CD1c-positive myeloid dendritic cell (primary cell): ENCODE measurements around the gene FBXL7.
"Not testable (repeated sequence)": the region's sequence is repeated elsewhere in the genome, so short reads cannot be mapped to it uniquely, and the experiment has no call there.

Experiments used
- DNase-seq: peaks from one replicate; pipeline ENCODE4 v3.0.0-alpha.2; 2016; ENCODE audit errors: extremely low spot score

The FBXL7 gene

DNA sequence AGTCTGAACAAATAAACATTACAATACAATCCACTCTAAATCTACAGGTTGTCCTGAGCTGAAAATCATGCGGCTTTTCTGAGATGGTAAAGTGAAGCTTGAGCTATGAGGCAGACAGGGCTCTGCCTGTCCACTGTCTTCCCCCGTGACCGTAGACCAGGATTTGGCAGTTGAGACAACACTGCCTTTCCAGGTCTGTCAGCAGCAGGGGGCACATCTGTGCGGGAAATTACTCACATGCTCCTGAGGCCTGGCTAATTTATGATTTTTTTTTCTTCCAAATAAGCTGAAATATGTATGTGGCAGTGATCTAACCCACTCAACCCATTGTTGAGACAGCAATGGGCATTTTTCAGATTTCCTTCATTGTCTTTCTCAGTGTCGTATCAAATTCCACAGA, 307.9 kb downstream of the FBXL7 start:
- DNase-seq: no peak

DNA sequence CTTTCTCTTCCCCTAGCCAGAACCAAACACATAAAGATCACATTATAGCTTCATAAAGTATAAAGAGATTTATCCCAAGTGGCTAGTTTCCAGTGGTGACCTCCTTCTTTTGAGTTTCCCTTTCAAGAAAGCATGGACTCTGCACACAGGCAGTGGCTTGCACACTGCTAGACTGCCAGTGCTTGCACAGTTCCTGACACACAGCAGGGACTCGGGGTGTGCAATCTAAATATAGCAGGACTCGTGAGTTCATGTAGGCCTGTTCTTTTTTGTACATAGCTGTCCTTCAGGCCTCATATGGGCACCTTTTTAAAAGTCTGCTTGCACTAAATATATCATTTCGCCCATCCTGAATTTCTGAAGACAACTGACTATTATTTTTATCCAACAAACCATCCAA, 308.6 kb downstream of the FBXL7 start:
- DNase-seq: no peak

DNA sequence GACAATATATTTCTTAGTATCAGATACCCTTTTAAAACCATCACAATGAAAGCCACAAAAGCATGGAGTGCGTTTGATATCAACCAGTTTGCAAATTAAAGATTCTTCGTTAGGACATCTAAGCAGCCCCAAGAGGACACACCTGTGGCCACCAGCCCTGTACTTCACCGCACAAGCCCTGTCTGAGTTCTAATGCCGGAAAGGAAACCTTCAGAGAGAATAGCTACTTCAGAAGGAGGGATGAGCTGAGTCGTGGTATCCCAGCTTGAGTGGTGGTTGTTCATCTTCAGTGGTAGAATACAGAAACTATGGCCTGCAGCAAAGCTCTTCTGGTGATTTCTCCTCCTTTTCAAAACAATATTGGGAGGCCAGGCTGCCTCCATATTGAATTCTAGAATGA, 319.6 kb downstream of the FBXL7 start:
- DNase-seq: no peak

DNA sequence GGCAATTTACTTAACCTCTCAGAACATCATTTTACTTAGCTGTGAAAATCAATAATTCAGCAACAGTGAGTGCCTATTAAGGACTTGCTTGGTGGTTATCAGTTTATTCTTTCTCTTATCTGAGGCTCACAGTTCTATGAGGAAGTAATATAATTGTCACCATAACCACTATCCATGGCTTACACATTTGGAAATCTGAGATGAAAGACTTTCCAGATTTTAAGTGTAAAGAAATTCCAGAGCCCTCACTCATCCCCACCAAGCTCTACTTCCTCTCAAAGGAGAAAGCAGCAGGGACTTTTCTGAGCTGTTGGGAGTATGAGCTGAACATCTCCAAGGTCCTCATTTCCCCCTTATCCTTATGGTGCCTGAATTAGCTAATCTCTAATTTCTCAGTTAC, 321.5 kb downstream of the FBXL7 start:
- no peak for DNase-seq

DNA sequence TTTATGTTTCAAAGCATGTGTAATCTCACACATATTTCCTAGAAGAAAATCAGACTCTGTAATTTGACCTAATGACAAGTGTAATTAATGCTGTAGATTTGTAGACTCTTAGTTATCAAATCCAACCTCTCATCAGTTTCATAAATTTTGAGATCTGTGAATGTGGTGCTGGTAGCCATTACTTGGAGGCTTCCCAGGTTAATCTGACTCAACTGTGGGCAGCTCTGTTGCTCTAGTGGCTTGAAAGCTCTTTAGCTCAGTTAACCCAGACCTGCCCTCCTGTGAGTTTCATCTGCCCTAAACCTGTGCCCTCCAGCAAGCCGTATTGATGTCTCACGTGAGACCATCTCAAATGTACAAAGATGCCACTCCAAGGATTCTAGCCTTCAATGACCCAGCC, 323.4 kb downstream of the FBXL7 start:
- DNase-seq: no peak

DNA sequence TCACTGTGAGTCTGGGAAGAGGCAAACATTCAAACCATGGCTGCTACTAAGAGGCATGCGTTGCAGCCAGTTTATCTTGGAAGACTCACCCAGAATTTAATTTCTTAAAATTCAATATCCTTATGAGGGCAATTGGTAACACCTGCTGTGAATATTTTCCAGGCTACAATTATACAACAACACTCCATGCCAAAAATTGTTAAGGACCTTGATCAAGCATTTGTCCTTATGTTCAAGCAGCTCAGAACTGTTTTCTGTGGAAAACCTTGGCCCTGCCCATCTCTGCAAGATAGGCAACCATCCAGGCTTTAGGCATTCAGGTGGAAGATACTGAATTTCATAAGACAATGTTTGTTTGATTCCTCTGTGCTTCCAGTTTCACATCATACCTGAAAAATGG, 327.8 kb downstream of the FBXL7 start:
- DNase-seq: no peak

DNA sequence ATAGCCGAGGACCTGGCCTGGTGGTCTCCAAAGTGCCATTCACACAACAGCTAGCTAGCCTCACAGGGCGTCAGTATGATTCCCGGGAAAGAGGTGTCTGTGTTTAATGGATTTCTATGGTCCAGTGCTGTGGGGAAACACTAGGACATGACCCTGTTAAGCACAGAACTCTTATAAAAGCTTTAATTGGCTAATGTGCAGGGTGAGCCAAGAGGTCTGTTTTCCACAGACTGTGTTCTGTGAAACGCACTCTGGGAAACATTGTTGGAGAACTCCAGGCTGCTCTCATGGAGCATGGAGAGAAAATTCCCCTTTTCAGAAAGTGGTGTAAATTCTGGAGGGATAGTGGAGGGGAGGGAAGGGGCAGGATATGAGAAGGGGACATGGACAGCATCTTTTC, 331.4 kb downstream of the FBXL7 start:
- no peak for DNase-seq

DNA sequence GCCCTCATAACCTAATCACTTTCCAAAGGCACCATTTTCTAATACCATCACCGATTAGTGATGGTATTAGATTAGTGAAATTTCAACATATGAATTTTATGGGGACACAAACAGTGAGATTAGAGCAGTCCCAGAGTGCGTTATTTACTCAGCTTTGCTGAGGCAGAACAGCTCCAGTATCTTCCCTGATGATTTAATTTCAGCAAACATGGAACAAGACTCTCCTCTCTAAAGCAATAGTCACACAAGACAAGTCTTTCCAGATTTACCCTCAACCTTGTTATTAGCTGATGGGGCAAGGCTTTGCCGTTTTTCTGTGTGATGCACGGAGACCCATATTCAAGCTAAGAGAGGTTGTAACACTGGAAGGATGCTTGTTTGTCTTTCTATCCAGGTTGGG, 333.4 kb downstream of the FBXL7 start:
- no peak for DNase-seq

DNA sequence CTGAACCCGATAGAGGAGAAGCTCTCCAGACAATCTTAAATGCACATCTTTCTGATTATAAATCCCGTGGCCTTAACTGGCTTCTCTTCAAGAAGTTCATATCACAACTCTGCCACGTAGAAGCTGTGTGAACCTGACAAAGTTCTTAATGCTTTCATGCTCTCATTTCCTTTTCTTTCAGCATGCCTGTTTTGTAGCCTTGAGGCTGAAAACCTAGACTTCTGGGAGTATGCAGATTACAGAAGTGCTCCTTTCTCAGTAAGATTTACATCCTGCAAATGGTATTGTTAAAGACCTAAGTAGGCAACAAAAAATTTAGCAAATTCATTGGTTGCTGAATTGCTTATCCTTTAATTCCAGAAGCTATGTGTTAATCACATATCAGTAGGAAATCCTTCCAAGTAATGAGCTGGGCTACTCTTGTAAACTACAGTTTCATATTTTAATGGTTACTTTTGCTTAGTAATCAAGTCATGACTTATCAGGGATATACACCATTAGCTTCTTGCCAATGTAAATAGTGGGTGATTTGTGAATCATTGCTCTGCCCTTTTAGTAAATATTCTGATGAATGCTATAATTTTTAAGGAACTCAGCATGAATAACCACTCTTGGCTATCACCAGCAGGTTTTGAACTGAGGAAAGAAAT, 334.7 kb downstream of the FBXL7 start:
- no peak for DNase-seq

DNA sequence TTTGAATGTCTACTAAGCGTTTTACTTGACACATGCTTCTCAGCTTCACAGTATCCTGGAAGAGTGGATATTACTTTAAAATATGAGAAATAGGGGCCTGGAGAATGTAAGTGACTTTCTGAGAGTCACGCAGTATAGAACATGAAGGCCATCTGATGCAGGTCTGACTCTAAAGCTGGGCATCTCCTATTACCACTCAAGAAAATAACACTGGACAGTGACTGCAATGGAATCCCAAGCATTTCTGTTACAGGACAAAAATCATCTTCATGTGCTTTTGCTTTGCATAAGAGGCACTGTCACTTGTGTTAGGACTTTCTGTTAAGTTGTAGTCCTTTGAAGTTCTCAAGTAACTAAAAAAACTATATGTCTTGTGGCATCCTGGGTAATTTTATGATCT, 335.5 kb downstream of the FBXL7 start:
- no peak for DNase-seq

DNA sequence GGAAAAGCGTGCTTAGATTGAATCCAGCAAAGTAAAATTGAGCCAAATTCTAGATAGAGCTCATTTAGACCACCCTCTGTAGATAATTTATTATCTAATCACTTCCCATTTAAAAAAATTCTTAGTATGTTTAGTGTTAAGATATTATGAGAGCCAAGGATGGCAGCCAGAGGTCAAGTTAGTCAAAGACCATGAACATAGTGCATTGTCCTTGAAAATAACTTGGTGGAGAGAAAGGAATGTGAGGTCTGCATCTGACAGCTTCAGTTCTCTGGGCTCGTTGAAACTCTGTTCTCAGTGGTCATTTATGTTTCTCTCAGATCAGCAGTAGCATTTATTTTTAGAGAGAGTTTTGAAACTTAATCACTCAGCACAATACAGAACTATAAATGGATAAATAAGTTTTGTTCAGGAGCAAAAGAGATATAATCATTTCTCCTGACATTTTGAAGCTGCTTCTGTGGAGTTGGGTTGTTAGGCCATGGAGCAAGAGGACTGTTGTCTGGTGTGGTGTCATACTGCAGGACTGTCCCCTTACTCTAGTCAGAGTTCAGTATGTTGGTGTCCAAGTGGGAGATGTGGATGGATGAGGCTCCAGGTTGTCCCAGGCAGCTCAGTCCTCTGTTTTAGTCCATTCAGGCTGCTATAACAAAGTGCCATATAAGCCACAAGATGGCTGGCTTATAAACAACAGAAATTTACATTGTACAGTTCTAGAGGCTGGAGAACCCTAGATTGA, 337.7 kb downstream of the FBXL7 start:
- DNase-seq: no peak

DNA sequence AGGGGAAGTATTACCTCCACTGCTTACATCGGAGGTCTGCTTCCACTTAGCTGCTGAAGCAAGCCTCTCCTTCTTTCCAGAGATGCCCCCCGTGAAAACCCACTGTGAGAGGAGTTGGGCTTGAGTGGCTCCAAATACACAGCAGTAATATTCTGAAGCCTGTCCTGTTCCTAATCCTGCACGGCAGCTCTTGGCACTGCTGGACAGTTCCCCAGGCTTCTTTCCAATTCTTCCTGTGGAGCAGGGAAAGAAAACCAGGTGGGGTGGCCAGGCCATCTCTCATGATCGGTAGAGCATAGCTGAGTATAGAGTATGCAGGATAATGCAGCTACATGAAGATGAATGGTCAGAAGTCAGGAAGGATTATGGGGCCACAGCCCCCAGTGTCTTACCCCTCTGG, 344.3 kb downstream of the FBXL7 start:
- DNase-seq: no peak

DNA sequence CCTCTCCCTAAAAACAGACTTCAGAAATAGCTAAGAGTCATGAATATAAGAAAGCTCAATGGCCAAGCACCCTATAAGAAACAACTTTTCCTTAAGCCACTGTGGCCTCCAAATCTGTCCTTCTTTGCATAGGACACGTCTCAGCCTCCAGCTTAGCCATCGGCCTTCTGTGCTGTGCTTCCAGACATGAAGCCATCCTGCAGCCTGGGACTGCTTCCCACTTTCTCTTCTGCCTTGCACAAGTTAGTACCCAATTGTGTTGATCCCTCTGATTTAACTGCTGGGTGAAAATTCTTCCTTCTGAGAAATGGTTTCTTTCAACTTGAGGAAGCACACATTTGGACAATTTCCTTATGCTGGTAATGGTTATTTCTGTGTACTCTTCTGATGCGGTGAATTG, 344.9 kb downstream of the FBXL7 start:
- DNase-seq: no peak

DNA sequence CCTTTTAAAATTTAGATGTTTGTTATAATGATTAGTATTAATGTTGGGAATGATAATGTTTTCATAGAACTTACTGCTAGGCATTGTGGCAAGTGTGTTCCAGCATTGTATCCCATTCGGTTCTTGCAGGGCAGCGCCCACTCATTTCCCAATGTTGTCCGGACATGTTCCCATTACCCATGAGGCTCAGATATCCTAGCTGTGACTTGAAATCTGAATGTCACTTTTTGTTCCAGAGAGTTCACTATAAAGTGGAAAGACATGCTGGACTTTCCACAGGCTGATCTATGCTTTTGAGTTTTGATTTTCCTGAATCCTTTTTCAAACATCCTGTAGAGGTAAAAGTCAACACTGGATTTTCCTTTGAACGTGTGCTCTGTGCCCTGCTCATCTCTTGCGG, 350.6 kb downstream of the FBXL7 start:
- DNase-seq: no peak

DNA sequence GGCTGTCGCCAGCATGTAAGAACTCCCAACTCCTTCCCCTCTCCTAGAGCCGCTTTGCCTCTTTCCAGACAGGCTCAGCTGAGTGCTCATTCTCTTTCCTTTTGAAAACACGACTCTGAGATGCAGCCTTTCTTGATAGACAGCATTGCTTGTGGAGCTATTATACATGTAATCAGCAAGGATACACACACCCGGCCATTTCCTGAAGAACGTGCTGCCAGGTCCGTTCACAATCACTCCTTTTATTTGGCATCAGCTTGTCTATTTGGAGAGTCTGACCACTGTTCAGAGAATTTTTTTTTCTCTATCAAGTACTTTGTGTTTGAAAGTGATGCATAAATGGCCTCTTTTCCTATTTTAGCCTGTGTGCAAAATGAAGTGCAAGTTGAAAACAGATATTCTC, 351.0 kb downstream of the FBXL7 start:
- no peak for DNase-seq

DNA sequence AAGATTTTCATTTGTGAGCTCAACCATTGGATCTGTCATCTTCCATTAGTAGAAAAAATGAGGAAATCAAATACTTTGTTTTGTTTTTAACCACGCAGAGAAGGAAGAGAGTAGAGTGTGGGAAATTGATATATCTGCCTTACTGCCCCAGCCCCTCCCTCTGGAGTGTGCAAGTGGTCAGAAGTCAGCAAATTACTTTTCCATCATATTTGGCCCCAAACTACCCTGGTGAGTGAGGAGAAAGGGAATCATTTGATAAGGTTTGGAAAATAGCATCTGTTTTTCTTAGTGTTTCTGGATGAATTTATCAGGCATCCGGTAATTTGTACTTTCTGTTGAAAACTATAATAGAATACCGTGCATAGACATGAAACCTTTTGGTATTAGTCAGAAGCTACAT, 352.2 kb downstream of the FBXL7 start:
- DNase-seq: no peak

DNA sequence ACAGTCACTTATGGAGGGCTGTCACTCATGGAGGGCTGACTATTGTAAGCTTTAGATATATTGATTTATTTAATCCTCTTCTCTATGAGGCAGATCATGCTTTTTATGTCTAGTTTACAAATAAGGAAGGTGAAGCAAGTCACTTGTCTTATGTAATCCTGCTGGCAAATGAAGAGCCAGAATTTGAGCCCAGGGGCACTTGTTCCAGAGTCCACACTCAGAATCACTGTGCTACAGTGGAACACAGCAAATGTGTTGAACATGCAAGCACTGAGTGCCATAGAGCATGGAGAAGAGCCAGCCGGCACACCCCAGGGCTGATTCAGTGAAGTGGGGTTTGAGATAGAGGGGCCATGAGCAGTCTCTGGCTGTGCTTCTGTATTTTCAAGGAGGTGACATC, 353.0 kb downstream of the FBXL7 start:
- DNase-seq: no peak

DNA sequence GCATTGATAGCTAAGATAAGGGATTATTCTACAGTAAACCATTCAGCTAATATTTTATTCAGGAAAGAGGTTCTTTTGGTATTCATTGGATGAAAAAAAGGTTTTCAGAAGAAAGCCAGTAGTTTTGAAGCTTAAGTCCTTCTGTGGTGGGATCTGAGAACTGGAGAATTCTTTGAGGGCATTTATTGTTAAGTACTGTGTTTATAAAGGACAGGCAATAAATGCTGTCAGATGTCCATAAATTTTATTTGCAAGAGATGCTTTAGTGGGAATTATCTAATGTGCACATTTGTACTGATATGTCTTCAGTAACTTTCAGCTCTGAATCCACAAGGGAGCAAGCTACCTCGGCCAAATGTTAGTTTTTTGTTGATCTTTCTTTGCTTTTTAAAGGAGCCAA, 358.3 kb downstream of the FBXL7 start:
- DNase-seq: no peak

DNA sequence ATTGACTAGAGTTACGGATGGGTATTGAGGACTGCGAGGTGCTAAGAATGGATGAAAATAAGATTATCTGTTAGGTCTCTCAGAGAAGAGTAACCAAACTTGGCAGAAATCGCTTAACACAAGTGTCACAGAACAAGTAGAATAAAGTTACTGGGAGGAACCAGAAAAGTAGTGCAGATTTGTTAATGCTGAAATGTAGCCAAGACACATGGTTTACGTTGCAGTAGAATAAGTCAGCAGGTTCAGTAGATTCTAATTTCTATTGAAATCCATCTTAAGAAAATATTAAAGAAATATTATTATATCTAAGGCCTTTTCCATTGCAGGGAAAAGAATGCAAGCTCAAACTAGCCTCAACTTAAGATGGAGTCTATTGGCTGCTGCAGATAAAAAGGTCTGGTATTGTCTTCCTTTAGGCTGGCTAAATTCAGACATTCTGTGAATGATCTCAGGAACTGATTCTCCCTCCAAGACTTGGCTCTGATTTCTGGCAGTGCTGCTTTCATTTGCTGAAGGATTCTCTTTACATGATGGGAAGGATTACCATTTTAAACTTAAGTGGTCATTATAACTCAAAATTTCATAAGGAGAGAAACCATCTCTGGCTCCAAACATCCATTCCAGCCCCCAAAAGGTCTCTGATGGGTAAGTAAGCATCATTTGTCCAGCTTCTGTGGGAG, 364.7 kb downstream of the FBXL7 start:
- DNase-seq: no peak

DNA sequence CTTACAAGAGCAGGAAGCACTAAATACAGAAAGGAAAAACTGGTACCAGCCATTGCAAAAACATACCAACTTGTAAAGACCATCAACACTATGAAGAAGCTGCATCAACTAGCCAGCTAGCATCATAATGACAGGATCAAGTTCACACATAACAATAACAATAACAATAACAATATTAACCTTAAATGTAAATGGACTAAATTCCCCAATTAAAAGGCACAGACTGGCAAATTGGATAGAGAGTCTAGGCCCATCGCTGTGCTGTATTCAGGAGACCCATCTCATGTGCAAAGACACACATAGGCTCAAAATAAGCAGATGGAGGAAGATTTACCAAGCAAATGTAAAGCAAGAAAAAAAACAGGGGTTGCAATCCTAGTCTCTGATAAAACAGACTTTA, 372.3 kb downstream of the FBXL7 start:
- DNase-seq: not testable (repeated sequence)

DNA sequence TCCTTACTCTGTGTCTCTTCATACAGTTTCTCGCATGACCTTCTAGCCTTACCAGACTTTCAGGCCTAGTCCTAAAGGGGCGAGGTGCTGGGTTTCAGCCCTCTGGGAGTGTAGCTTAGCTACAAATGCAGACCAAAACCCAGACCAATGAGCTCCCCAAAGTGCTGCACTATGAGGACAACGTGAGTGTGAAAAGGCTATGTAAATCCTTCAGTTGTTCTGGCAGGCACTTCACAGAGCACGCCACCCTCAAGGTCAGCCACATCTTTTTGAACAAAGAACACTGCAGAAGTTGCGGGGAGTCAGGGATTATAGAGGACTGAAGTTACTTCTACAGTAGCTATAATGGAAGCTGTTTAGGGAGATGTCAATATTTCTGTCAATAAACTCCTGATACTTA, 377.9 kb downstream of the FBXL7 start:
- DNase-seq: no peak

DNA sequence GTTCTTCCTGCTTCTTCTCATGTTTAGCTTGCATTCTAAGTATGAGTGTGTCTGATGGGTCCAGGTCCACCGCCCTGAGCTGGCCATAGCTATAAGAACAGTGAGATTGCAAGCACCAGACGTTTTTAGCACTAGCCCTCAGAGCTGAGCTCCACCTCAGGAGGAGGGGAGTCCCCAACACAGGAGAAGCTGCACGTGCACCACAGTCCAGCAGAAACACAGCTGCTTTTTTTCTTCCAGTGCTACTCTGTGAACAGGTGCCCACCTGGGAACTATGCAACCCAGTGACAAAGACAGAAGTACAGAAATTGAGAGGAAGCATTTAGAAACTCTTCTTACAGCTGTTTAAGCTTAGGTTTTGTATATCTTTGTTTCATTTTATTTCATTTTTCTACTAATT, 380.2 kb downstream of the FBXL7 start:
- DNase-seq: no peak

DNA sequence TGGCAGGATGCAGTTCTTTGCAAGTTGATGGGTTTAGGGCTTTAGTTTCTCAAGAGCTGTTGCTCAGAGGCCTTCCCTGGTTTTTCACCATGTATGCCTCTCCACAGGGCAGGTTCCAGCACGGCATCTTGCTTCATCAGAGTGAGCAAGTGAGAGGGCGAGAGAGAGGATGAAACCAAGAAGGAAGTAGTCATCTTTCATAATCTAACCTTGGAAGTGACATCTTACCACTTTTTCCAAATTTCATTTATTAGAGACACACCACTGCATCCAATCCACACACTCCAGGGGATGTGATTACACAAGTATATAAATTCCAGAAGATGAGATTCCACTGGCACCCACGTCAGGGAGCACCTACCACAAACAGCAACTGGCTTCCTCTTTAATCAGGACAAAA, 385.2 kb downstream of the FBXL7 start:
- no peak for DNase-seq
